Gastrocnemius medialis (tissue), 4 donors: ENCODE results near the gene SF3B3. TPM values are rescaled to one million over a fixed set of nuclear protein-coding genes. Genes with fewer than 3 reads are reported as not detected.
A peak's percentile ranks its signal among the peaks of the same experiment; 100 is the strongest.

ENCODE experiments used
- ATAC-seq, 2 donors: fragments of 150-250 bp; one replicate each; pipeline ENCODE4 v1.9.1; 2016
- DNase-seq, 2 donors: peaks; one replicate each; pipeline ENCODE4 v3.0.0-alpha.2; 2019
- H3K27ac ChIP-seq, 4 donors: fragments of 200-600 bp; sonication (generic); 1 replicate in 1 of 4; 2 replicates in 3 of 4; pipeline ENCODE4 v1.5.1; 2016 to 2018; ENCODE audit warnings: mild to moderate bottlenecking in 2 of 4, moderate library complexity in 1 of 4
- H3K27me3 ChIP-seq, 3 donors: fragments of 200-600 bp; sonication (generic) in 2 of 3; 1 replicate in 1 of 3; 2 replicates in 2 of 3; pipeline versions ENCODE4 v1.5.1 to v1.6.0; 2016 to 2019; ENCODE audit warnings: mild to moderate bottlenecking in 1 of 3, moderate library complexity in 1 of 3
- H3K36me3 ChIP-seq, 2 donors: fragments of 200-600 bp; sonication (generic) in 1 of 2; one replicate each; pipeline ENCODE4 v1.5.1; 2017 to 2018
- H3K4me1 ChIP-seq, 2 donors: fragments of 200-600 bp; sonication (generic) in 1 of 2; one replicate each; pipeline ENCODE4 v1.5.1; 2016 to 2017; ENCODE audit warnings: mild to moderate bottlenecking in 2 of 2
- H3K4me3 ChIP-seq, 4 donors: fragments of 200-600 bp; sonication (generic) in 3 of 4; 1 replicate in 1 of 4; 2 replicates in 3 of 4; pipeline ENCODE4 v1.5.1; 2016 to 2019; ENCODE audit warnings: mild to moderate bottlenecking in 2 of 4
- H3K9me3 ChIP-seq, 3 donors: fragments of 200-600 bp; sonication (generic) in 2 of 3; 1 replicate in 1 of 3; 2 replicates in 2 of 3; pipeline ENCODE4 v1.5.1; 2016 to 2019
- CTCF ChIP-seq, 5 experiments: fragments of 450-650 bp in 3 of 5; fragments of 200-600 bp in 2 of 5; sonication (generic) in 2 of 5; IDR thresholded peaks in 4 of 5; conservative IDR thresholded peaks in 1 of 5; 1 replicate in 4 of 5; 2 replicates in 1 of 5; pipeline ENCODE4 v1.5.1; 2016 to 2019; ENCODE audit warnings: antibody characterized with exemption in 5 of 5, mild to moderate bottlenecking in 3 of 5, moderate library complexity in 3 of 5
- POLR2A ChIP-seq, 2 donors: fragments of 450-650 bp; IDR thresholded peaks; one replicate each; pipeline ENCODE4 v1.6.1; 2017; ENCODE audit warnings: antibody characterized with exemption in 2 of 2, mild to moderate bottlenecking in 2 of 2, moderate library complexity in 2 of 2
- in situ Hi-C, 4 donors: fragments of 200-750 bp; cut with MboI; loops; one replicate each; pipeline versions ENCODE4 v1.15.0 to v1.8.0; 2017; ENCODE audit warnings: low sequenced_read_pairs in 4 of 4
- intact Hi-C: fragments of 100-400 bp; cut with DNase I; formaldehyde crosslinking; loops from one replicate; pipeline ENCODE4 v1.15.1; 2023; ENCODE audit warnings: low total_unique reads
- total RNA-seq, 4 donors: library from RNA; depleted of rRNA; stranded (reverse); fragments of >200 nt; gene quantifications; one replicate each; pipeline versions ENCODE4 v1.1.0 to v1.2.3, GENCODE V29; 2016

The SF3B3 gene
- 100 to 1,000 TPM in 2 of 4 donors, 10 to 100 TPM in 2; 71.0 to 110 (median 97.2) TPM for total RNA-seq

DNA sequence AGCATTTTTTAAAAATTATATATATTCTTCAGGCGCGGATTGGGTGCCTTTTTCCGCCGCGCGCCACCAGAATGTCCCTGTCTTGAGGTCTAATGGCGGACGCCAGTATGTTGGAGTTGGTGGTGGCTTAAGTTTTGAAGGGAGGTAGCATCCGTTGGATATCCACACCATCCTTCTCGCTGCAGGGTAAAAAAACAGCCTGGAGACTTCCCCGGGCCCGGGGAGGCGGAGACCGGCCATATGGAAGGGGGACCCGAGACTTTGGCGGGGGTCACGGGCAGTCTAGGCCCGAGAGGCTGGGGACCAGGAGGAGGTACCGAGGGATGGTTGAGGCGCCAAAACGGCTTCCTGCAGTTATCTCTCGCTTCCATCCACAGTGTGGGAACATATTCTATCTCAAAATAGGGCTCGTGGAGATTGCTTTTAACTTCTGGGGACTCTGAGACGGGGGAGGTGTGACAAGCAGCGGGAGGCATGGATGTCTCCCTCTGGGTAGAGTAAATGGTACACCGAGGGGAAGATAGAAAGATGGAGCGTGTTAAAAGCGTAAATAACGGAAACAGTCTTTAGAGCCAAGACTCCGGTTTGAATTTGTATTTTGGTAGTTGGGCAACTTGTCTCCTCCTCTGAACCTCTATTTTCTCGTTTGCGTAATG is at the start of gene SF3B3:
SF3B3 (plus strand) TSS at position 74 of the 656 bp plus-strand sequence. CDS start 2,841 bp downstream, outside the sequence.
- H3K27me3 ChIP-seq: no peaks in the 10 kb centered on the region
- peaks cover 0 to 18% of the 10 kb centered on the region in 2 donors for H3K36me3 ChIP-seq
- DNase-seq: peak; percentile 45 to 63
- intact Hi-C loops: loop anchor here (5.0 kb wide), 1 partner anchor 142 kb away; no protein-coding TSS in a partner anchor
- H3K9me3 ChIP-seq: no peaks in the 10 kb centered on the region
- H3K4me3 ChIP-seq: peak within 1 kb of the TSS; percentile 78 to 99 (median 90)
- H3K27ac ChIP-seq: peak within 1 kb of the TSS; percentile 88 to 95 (median 92)
- ATAC-seq: peak; percentile 81 to 84
- in situ Hi-C loops: no loop called here
- TF ChIP-seq POLR2A (IDR thresholded peaks at IDR 0.05) (peak; percentile 49 to 60), CTCF (IDR thresholded peaks at IDR 0.05 in 4 of 5, conservative IDR thresholded peaks at IDR 0.05 in 1 of 5) (no peak)
- H3K4me1 ChIP-seq: peaks cover 40 to 45% of the 10 kb centered on the region in 2 donors

GRCh38 chr16:70474320-70475053 is 49.1 kb upstream of the SF3B3 start:
- H3K9me3 ChIP-seq: no peaks in the 10 kb centered on the region
- peaks cover 20% of the 10 kb centered on the region in 2 donors for H3K4me1 ChIP-seq
- ATAC-seq (no peak), DNase-seq (no peak)
- no peaks in the 10 kb centered on the region for H3K27me3 ChIP-seq
- intact Hi-C loops: loop anchor here (5.0 kb wide), 1 partner anchor 102 kb away; no protein-coding TSS in a partner anchor
- TF ChIP-seq POLR2A (IDR thresholded peaks at IDR 0.05) (no peak), CTCF (IDR thresholded peaks at IDR 0.05 in 4 of 5, conservative IDR thresholded peaks at IDR 0.05 in 1 of 5) (no peak)
- no peak overlapping the region for H3K4me3 ChIP-seq
- H3K36me3 ChIP-seq: peaks cover 0 to 11% of the 10 kb centered on the region in 2 donors
- H3K27ac ChIP-seq: peak overlapping the region in 1 of 4 donors; percentile 7
- in situ Hi-C loops: no loop called here

- H3K4me3 ChIP-seq: no peak overlapping the region
- in situ Hi-C loops (no loop called here), intact Hi-C loops (no loop called here)
- H3K27ac ChIP-seq: peak overlapping the region in 3 of 4 donors; percentile 75 to 88 (median 77)
- DNase-seq: no peak
- H3K9me3 ChIP-seq: no peaks in the 10 kb centered on the region
- ATAC-seq: no peak
- H3K36me3 ChIP-seq: peaks cover 0 to 19% of the 10 kb centered on the region in 2 donors
- peaks cover 19 to 20% of the 10 kb centered on the region in 2 donors for H3K4me1 ChIP-seq
- TF ChIP-seq POLR2A (IDR thresholded peaks at IDR 0.05): no peak
- no peak for TF ChIP-seq CTCF (IDR thresholded peaks at IDR 0.05 in 4 of 5, conservative IDR thresholded peaks at IDR 0.05 in 1 of 5)
- no peaks in the 10 kb centered on the region for H3K27me3 ChIP-seq
Observed at GRCh38 chr16:70475054-70475871, 48.4 kb upstream of the SF3B3 start.

GRCh38 chr16:70476272-70477020 is 47.2 kb upstream of the SF3B3 start:
- H3K27ac ChIP-seq: peak overlapping the region; percentile 74 to 88 (median 76)
- no peak overlapping the region for H3K4me3 ChIP-seq

More at GRCh38 chr16:70476272-70477020, 47.2 kb upstream of the SF3B3 start:
- peaks cover 0 to 30% of the 10 kb centered on the region in 2 donors for H3K36me3 ChIP-seq
- in situ Hi-C loops (no loop called here), intact Hi-C loops (no loop called here)
- no peaks in the 10 kb centered on the region for H3K27me3 ChIP-seq
- DNase-seq: peak; percentile 53 to 80
- H3K9me3 ChIP-seq: no peaks in the 10 kb centered on the region
- ATAC-seq: peak; percentile 86 to 92
- peaks cover 19 to 20% of the 10 kb centered on the region in 2 donors for H3K4me1 ChIP-seq
- no peak for TF ChIP-seq POLR2A (IDR thresholded peaks at IDR 0.05)
- no peak for TF ChIP-seq CTCF (IDR thresholded peaks at IDR 0.05 in 4 of 5, conservative IDR thresholded peaks at IDR 0.05 in 1 of 5)
